Stimulated activated CD8-positive, alpha-beta memory T cell treated with anti-CD3 and anti-CD28 coated beads, Interleukin-12 subunit alpha, Interleukin-12 subunit beta, amount 100 ng/mL, for 24 hours (primary cell): Measurements from ENCODE around the gene LRRC46.

ENCODE experiments used
- DNase-seq: peaks from one replicate; pipeline ENCODE4 v3.0.0-alpha.2; 2020; ENCODE audit errors: extremely low read depth

LRRC46 gene

GRCh38 chr17:47830396-47831002 is 971 bp upstream of the LRRC46 start:
- DNase-seq = no peak

- DNase-seq = no peak
Measured at GRCh38 chr17:47831934-47832327, 461 bp downstream of the LRRC46 start.

- no peak for DNase-seq
Measured at GRCh38 chr17:47834756-47835155, 3.3 kb downstream of the LRRC46 start.

- no peak for DNase-seq
Measured at GRCh38 chr17:47836601-47837000, 5.1 kb downstream of the LRRC46 start.

GRCh38 chr17:47837401-47838039 is 6.0 kb downstream of the LRRC46 start:
- DNase-seq = no peak

- no peak for DNase-seq
Measured at GRCh38 chr17:47838636-47839035, 7.2 kb downstream of the LRRC46 start.

- no peak for DNase-seq
Measured at GRCh38 chr17:47839071-47839470, 7.6 kb downstream of the LRRC46 start.

GRCh38 chr17:47840001-47840741 is 8.7 kb downstream of the LRRC46 start:
- DNase-seq = no peak

- DNase-seq = peak; percentile 58
Measured at GRCh38 chr17:47840742-47841487, 9.4 kb downstream of the LRRC46 start, which contains the start of gene SCRN2. Gene SCRN2, minus strand, starts transcription at chr17:47841273. Its CDS starts 430 bp downstream, at chr17:47840843.

GRCh38 chr17:47841488-47842291 is 10.2 kb downstream of the LRRC46 start:
- no peak for DNase-seq

- DNase-seq = no peak
Measured at GRCh38 chr17:47843391-47843730, 11.9 kb downstream of the LRRC46 start.

- DNase-seq = no peak
Measured at GRCh38 chr17:47844227-47844626, 12.8 kb downstream of the LRRC46 start.

GRCh38 chr17:47844814-47845715 is 13.6 kb downstream of the LRRC46 start:
- DNase-seq = no peak

- DNase-seq = no peak
Measured at GRCh38 chr17:47845716-47846075, 14.2 kb downstream of the LRRC46 start.

GRCh38 chr17:47846716-47847340 is 15.4 kb downstream of the LRRC46 start:
- no peak for DNase-seq

GRCh38 chr17:47847341-47848197 is 16.1 kb downstream of the LRRC46 start:
- no peak for DNase-seq

GRCh38 chr17:47848198-47848513 is 16.7 kb downstream of the LRRC46 start:
- DNase-seq = no peak

GRCh38 chr17:47850373-47850691 is 18.9 kb downstream of the LRRC46 start:
- no peak for DNase-seq
